ENCODE data around the gene MORN1. TPM values are rescaled to one million over a fixed set of nuclear protein-coding genes. Genes with fewer than 3 reads are reported as not detected.

The MORN1 gene
- total RNA-seq, 1 donor from 2014 or later = 12.7 TPM

- no peak for DNase-seq (ENCODE audit: extremely low spot score, unreplicated experiment)
- Mint-ChIP-seq H3K27ac (ENCODE audit: unreplicated experiment) (peak overlapping the region; percentile 54), H3K4me1 (ENCODE audit: unreplicated experiment) (peaks cover 20% of the 10 kb centered on the region), H3K4me3 (ENCODE audit: unreplicated experiment) (no peak overlapping the region), H3K36me3 (ENCODE audit: unreplicated experiment) (peaks cover 15% of the 10 kb centered on the region), H3K9me3 (ENCODE audit: unreplicated experiment) (no peaks in the 10 kb centered on the region), H3K27me3 (ENCODE audit: unreplicated experiment) (no peaks in the 10 kb centered on the region)
- TF ChIP-seq CTCF (IDR thresholded peaks at IDR 0.05) = peak; percentile 51
These were observed 79.9 kb downstream of the MORN1 start for GRCh38 chr1:2311184-2312032.

- Mint-ChIP-seq H3K9me3 (ENCODE audit: unreplicated experiment) (no peaks in the 10 kb centered on the region), H3K4me1 (ENCODE audit: unreplicated experiment) (peaks cover 12% of the 10 kb centered on the region), H3K36me3 (ENCODE audit: unreplicated experiment) (peaks cover 17% of the 10 kb centered on the region), H3K27me3 (ENCODE audit: unreplicated experiment) (no peaks in the 10 kb centered on the region), H3K4me3 (ENCODE audit: unreplicated experiment) (no peak overlapping the region), H3K27ac (ENCODE audit: unreplicated experiment) (peak overlapping the region; percentile 54)
- no peak for DNase-seq (ENCODE audit: extremely low spot score, unreplicated experiment)
- TF ChIP-seq CTCF (IDR thresholded peaks at IDR 0.05) = no peak
These were observed 80.8 kb downstream of the MORN1 start for GRCh38 chr1:2310332-2311183.

GRCh38 chr1:2308844-2309243 lies 82.5 kb downstream of the MORN1 start:
- Mint-ChIP-seq H3K27me3 (ENCODE audit: unreplicated experiment) (no peaks in the 10 kb centered on the region), H3K27ac (ENCODE audit: unreplicated experiment) (no peak overlapping the region), H3K4me3 (ENCODE audit: unreplicated experiment) (no peak overlapping the region), H3K4me1 (ENCODE audit: unreplicated experiment) (peaks cover 10% of the 10 kb centered on the region), H3K36me3 (ENCODE audit: unreplicated experiment) (peaks cover 23% of the 10 kb centered on the region), H3K9me3 (ENCODE audit: unreplicated experiment) (no peaks in the 10 kb centered on the region)
- no peak for DNase-seq (ENCODE audit: extremely low spot score, unreplicated experiment)
- TF ChIP-seq CTCF (IDR thresholded peaks at IDR 0.05) = no peak

- Mint-ChIP-seq H3K27me3 (ENCODE audit: unreplicated experiment) (no peaks in the 10 kb centered on the region), H3K36me3 (ENCODE audit: unreplicated experiment) (peaks cover 23% of the 10 kb centered on the region), H3K27ac (ENCODE audit: unreplicated experiment) (no peak overlapping the region), H3K4me3 (ENCODE audit: unreplicated experiment) (no peak overlapping the region), H3K9me3 (ENCODE audit: unreplicated experiment) (no peaks in the 10 kb centered on the region), H3K4me1 (ENCODE audit: unreplicated experiment) (peaks cover 10% of the 10 kb centered on the region)
- no peak for TF ChIP-seq CTCF (IDR thresholded peaks at IDR 0.05)
- DNase-seq (ENCODE audit: extremely low spot score, unreplicated experiment) = no peak
These were observed 83.4 kb downstream of the MORN1 start for GRCh38 chr1:2307972-2308371.
